K562 (cell line): Measurements from ENCODE around the gene CASP5.

Source experiments
- FUS ChIP-seq: fragments of 200-400 bp; formaldehyde crosslinking; optimal IDR thresholded peaks from 2 replicates; pipeline ENCODE3; 2017; ENCODE audit warnings: low read depth, low read length
- HIVEP1 ChIP-seq: fragments of 250-450 bp; sonication (Bioruptor Pico); IDR thresholded peaks from 2 replicates; pipeline ENCODE4 v1.4.0; 2020; ENCODE audit warnings: mild to moderate bottlenecking
- KAT7 ChIP-seq: sonication (generic); formaldehyde crosslinking; IDR thresholded peaks from 2 replicates; pipeline ENCODE4 v1.8.0; 2022; ENCODE audit warnings: missing genetic modification reagents, mild to moderate bottlenecking, borderline replicate concordance
- SIN3A ChIP-seq, 2 experiments: fragments of 150-350 bp in 1 of 2; IDR thresholded peaks; 2 replicates each; pipeline ENCODE4 v1.6.1; 2011 to 2016; ENCODE audit warnings: borderline replicate concordance in 2 of 2, low read depth in 2 of 2, low read length in 2 of 2, mild to moderate bottlenecking in 2 of 2, moderate library complexity in 2 of 2; ENCODE audit not compliant: control insufficient read depth in 1 of 2
- TAL1 ChIP-seq: fragments of 450-650 bp; IDR thresholded peaks from 2 replicates; pipeline ENCODE4 v1.6.1; 2016; ENCODE audit warnings: mild to moderate bottlenecking
- TEAD1 ChIP-seq, 2 experiments: fragments of 450-650 bp in 1 of 2; sonication (generic) in 1 of 2; formaldehyde crosslinking; IDR thresholded peaks; 2 replicates each; pipeline versions ENCODE4 v1.4.0 to v1.8.0; 2020 to 2022; ENCODE audit warnings: mild to moderate bottlenecking in 2 of 2, missing genetic modification reagents in 1 of 2

DNA sequence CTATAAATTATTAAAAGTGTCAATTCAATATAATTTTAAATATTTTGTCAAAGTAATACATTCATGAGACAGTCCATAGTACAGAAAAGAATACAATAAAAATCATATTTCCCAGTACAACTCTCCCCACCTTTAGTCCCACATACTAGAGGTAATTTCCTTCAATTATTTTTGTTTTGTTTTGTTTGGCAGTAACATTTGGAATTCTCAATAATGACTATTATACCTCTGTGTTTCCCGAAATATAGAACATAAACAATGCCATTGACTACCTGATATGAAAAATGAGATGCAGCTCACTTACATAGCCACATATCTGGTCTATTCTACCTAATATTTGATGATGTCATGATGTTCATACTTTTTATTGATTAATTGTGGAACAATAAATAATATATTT is 30.2 kb downstream of the CASP5 start:
- no peak for TF ChIP-seq SIN3A (IDR thresholded peaks at IDR 0.05; ENCODE audit: borderline replicate concordance in 2 of 2, control insufficient read depth in 1 of 2, low read depth in 2 of 2, low read length in 2 of 2)
- TF ChIP-seq FUS, result no peak
- no peak for TF ChIP-seq TEAD1 (CRISPR knock-in tag; IDR thresholded peaks at IDR 0.05)
- no peak for TF ChIP-seq HIVEP1 (CRISPR knock-in tag)
- TF ChIP-seq TAL1, result no peak
- no peak for TF ChIP-seq KAT7 (CRISPR knock-in tag)
